Measurements from ENCODE around the gene JAK2.

The JAK2 gene

GRCh38 chr9:5113523-5113922 lies 128.5 kb downstream of the JAK2 start:
- no peak for ATAC-seq
- TF ChIP-seq CSRNP3 (CRISPR knock-in tag; IDR thresholded peaks at IDR 0.05) (no peak), SNAI2 (CRISPR knock-in tag; IDR thresholded peaks at IDR 0.05) (no peak), TSHZ2 (CRISPR knock-in tag; IDR thresholded peaks at IDR 0.05) (no peak), ZNF70 (CRISPR knock-in tag; IDR thresholded peaks at IDR 0.05) (no peak), RARB (CRISPR knock-in tag; IDR thresholded peaks at IDR 0.05) (no peak), ESRRG (CRISPR knock-in tag; IDR thresholded peaks at IDR 0.05) (no peak), TCF4 (CRISPR knock-in tag; IDR thresholded peaks at IDR 0.05; ENCODE audit: borderline replicate concordance) (no peak), ZFP30 (CRISPR knock-in tag; IDR thresholded peaks at IDR 0.05) (no peak), TOX (CRISPR knock-in tag; IDR thresholded peaks at IDR 0.05; ENCODE audit: borderline replicate concordance) (no peak), BACH2 (CRISPR knock-in tag; IDR thresholded peaks at IDR 0.05; ENCODE audit: borderline replicate concordance) (no peak)

DNA sequence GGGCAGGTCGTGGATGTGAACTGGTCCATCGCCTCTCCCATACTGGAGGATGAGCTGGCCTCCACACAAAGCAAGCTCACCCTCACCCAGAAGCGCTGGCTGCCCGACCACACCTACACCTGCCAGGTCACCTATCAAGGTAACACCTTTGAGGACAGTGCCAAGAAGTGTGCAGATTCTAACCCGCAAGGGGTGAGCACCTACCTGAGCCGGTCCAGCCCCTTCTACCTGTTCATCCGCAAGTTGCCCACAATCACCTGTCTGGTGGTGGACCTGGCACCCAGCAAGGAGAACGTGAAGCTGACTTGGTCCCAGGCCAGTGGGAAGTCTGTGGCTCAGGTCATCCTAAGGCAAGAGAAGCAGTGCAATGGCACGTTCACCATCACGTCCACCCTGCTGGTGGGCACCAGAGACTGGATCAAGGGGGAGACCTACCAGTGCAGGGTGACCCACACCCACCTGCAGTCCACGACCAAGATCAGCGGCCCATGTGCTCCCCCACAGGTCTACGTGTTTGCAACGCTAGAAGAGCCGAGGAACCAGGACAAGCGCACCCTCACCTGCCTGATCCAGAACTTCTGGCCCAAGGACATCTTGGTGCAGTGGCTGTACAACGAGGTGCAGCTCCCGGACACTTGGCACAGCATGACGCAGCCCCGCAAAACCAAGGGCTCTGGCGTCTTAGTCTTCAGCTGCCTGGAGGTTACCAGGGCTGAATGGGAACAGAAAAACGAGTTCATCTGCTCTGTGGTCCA lies 129.1 kb downstream of the JAK2 start:
- ATAC-seq = no peak
- TF ChIP-seq ZNF565 (CRISPR knock-in tag; conservative IDR thresholded peaks at IDR 0.05; ENCODE audit: low read depth) (no peak), TSHZ2 (CRISPR knock-in tag; IDR thresholded peaks at IDR 0.05) (no peak), RARB (CRISPR knock-in tag; IDR thresholded peaks at IDR 0.05) (no peak), BACH2 (CRISPR knock-in tag; IDR thresholded peaks at IDR 0.05; ENCODE audit: borderline replicate concordance) (no peak), CSRNP3 (CRISPR knock-in tag; IDR thresholded peaks at IDR 0.05) (no peak), CSDC2 (CRISPR knock-in tag; IDR thresholded peaks at IDR 0.05) (no peak)
- TF ChIP-seq, protein P1, sequence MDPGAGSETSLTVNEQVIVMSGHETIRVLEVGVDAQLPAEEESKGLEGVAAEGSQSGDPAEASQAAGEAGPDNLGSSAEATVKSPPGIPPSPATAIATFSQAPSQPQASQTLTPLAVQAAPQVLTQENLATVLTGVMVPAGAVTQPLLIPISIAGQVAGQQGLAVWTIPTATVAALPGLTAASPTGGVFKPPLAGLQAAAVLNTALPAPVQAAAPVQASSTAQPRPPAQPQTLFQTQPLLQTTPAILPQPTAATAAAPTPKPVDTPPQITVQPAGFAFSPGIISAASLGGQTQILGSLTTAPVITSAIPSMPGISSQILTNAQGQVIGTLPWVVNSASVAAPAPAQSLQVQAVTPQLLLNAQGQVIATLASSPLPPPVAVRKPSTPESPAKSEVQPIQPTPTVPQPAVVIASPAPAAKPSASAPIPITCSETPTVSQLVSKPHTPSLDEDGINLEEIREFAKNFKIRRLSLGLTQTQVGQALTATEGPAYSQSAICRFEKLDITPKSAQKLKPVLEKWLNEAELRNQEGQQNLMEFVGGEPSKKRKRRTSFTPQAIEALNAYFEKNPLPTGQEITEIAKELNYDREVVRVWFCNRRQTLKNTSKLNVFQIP (CRISPR knock-in tag; IDR thresholded peaks at IDR 0.05; ENCODE audit: borderline replicate concordance, low read depth) = no peak

DNA sequence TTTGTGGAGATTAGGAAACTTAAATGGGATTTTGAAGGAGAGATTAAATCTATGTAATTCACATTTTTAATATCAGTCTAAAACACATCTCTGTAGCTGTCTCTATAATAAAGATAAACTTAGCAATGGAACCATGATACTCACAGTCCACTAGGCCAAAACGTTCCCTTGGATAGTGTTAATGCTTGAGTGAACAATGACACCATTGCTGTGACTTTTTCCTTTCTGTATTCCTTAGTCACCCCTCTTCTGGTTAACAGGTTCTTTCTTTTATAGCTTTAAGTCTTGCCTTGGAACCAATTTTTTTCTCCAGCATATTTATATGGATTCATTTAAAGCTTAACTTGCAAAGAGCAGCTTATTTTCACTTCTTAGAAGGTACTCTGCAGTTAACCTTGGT lies 137.0 kb downstream of the JAK2 start:
- ATAC-seq = no peak
- TF ChIP-seq CSRNP3 (CRISPR knock-in tag; IDR thresholded peaks at IDR 0.05) = no peak
- TF ChIP-seq, protein P2, sequence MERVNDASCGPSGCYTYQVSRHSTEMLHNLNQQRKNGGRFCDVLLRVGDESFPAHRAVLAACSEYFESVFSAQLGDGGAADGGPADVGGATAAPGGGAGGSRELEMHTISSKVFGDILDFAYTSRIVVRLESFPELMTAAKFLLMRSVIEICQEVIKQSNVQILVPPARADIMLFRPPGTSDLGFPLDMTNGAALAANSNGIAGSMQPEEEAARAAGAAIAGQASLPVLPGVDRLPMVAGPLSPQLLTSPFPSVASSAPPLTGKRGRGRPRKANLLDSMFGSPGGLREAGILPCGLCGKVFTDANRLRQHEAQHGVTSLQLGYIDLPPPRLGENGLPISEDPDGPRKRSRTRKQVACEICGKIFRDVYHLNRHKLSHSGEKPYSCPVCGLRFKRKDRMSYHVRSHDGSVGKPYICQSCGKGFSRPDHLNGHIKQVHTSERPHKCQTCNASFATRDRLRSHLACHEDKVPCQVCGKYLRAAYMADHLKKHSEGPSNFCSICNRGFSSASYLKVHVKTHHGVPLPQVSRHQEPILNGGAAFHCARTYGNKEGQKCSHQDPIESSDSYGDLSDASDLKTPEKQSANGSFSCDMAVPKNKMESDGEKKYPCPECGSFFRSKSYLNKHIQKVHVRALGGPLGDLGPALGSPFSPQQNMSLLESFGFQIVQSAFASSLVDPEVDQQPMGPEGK (CRISPR knock-in tag; IDR thresholded peaks at IDR 0.05; ENCODE audit: borderline replicate concordance) = no peak
- TF ChIP-seq ZFP3 (CRISPR knock-in tag; IDR thresholded peaks at IDR 0.05) = no peak
- TF ChIP-seq, protein P3, sequence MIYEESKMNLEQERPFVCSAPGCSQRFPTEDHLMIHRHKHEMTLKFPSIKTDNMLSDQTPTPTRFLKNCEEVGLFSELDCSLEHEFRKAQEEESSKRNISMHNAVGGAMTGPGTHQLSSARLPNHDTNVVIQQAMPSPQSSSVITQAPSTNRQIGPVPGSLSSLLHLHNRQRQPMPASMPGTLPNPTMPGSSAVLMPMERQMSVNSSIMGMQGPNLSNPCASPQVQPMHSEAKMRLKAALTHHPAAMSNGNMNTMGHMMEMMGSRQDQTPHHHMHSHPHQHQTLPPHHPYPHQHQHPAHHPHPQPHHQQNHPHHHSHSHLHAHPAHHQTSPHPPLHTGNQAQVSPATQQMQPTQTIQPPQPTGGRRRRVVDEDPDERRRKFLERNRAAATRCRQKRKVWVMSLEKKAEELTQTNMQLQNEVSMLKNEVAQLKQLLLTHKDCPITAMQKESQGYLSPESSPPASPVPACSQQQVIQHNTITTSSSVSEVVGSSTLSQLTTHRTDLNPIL (CRISPR knock-in tag; IDR thresholded peaks at IDR 0.05; ENCODE audit: low read depth) = no peak
- TF ChIP-seq TCF4 (CRISPR knock-in tag; IDR thresholded peaks at IDR 0.05; ENCODE audit: borderline replicate concordance) = no peak
- TF ChIP-seq GLIS3 (CRISPR knock-in tag; IDR thresholded peaks at IDR 0.05) = no peak
- no peak for TF ChIP-seq OSR1 (CRISPR knock-in tag; IDR thresholded peaks at IDR 0.05)
- TF ChIP-seq BACH2 (CRISPR knock-in tag; IDR thresholded peaks at IDR 0.05; ENCODE audit: borderline replicate concordance) = no peak
- no peak for TF ChIP-seq ZNF8 (CRISPR knock-in tag; IDR thresholded peaks at IDR 0.05)
- TF ChIP-seq ESRRG (CRISPR knock-in tag; IDR thresholded peaks at IDR 0.05) = no peak
- no peak for TF ChIP-seq ARNTL (CRISPR knock-in tag; IDR thresholded peaks at IDR 0.05; ENCODE audit: borderline replicate concordance, low read depth)
- no peak for TF ChIP-seq ZNF70 (CRISPR knock-in tag; IDR thresholded peaks at IDR 0.05)
- no peak for TF ChIP-seq CSDC2 (CRISPR knock-in tag; IDR thresholded peaks at IDR 0.05)
- TF ChIP-seq ZNF565 (CRISPR knock-in tag; conservative IDR thresholded peaks at IDR 0.05; ENCODE audit: low read depth) = no peak
- no peak for TF ChIP-seq TOX (CRISPR knock-in tag; IDR thresholded peaks at IDR 0.05; ENCODE audit: borderline replicate concordance)
